ENCODE data around the gene SORBS1.

DNA sequence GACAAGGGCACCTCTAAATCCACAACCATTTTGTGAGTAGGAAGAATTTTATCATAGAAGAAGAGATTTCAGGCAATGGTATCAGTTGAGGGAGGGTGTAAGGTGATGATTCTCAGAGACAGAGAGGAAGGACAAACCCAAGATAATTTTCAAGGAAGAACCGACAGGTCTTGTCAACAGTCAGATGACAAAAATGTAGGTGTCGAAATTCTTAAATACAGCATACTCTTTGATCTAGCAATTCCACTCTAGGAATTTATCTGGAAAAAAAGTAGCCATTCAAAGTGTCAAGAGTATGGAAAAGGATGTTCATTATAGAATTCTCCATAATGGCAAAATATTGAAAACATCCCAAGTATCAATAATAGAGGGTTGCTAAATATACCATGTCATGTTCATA lies 256.2 kb downstream of the SORBS1 start:
- TF ChIP-seq, protein P1, sequence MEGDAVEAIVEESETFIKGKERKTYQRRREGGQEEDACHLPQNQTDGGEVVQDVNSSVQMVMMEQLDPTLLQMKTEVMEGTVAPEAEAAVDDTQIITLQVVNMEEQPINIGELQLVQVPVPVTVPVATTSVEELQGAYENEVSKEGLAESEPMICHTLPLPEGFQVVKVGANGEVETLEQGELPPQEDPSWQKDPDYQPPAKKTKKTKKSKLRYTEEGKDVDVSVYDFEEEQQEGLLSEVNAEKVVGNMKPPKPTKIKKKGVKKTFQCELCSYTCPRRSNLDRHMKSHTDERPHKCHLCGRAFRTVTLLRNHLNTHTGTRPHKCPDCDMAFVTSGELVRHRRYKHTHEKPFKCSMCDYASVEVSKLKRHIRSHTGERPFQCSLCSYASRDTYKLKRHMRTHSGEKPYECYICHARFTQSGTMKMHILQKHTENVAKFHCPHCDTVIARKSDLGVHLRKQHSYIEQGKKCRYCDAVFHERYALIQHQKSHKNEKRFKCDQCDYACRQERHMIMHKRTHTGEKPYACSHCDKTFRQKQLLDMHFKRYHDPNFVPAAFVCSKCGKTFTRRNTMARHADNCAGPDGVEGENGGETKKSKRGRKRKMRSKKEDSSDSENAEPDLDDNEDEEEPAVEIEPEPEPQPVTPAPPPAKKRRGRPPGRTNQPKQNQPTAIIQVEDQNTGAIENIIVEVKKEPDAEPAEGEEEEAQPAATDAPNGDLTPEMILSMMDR (IDR thresholded peaks at IDR 0.05) = no peak
- TF ChIP-seq POLR2AphosphoS5 (IDR thresholded peaks at IDR 0.05; ENCODE audit: insufficient read depth in 1 of 2, low read depth in 1 of 2) = no peak
